HepG2 (cell line): ENCODE results near the gene BLVRB. TPM values are rescaled to one million over a fixed set of nuclear protein-coding genes. Genes with fewer than 3 reads are reported as not detected.

Experiments used
- ATAC-seq: fragments of 200-7000 bp; cut with Tn5 transposase; 3 replicates; pipeline ENCODE4 v1.9.1; 2020; ENCODE audit warnings: mild to moderate bottlenecking, moderate library complexity
- BruUV-seq: library from RNA; stranded (reverse); fragments of 400-500 nt; replicated peaks from 2 replicates; lab custom pipeline; 2021; lab: Mats Ljungman, UMichigan
- CTCF ChIA-PET: fragments of 300-600 bp; formaldehyde crosslinking; extraction: SDS; loops from one replicate; lab custom pipeline; 2021; ENCODE audit warnings: low total read pairs, inconsistent platforms, low intra/inter-chr PET ratio; lab: Yijun Ruan, JAX
- POLR2A ChIA-PET: fragments of 350-600 bp; sonication (Branson Sonifier 250); formaldehyde crosslinking; loops from one replicate; lab custom pipeline; 2020; ENCODE audit warnings: antibody characterized with exemption, inconsistent platforms; lab: Yijun Ruan, JAX
- DNase-seq: peaks from one replicate; pipeline ENCODE4 v3.0.0-alpha.2; 2015; ENCODE audit warnings: low spot score
- FAIRE-seq: peaks from 3 replicates; lab custom pipeline; 2011; peaks lifted over from hg19 to GRCh38; lab: Jason Lieb, UNC
- H2AFZ ChIP-seq: one replicate; pipeline ENCODE4 v1.6.1; 2011; ENCODE audit warnings: low read length, inconsistent platforms
- H3K27ac ChIP-seq: fragments of 300-600 bp; 3 replicates; pipeline ENCODE4 v1.8.0; 2011; ENCODE audit warnings: mixed run types, mild to moderate bottlenecking, mixed read lengths, low read length, inconsistent platforms; ENCODE audit not compliant: insufficient read depth; ENCODE audit errors: extremely low read length
- H3K27me3 ChIP-seq, 2 experiments: fragments of 200-600 bp in 1 of 2; 2 replicates in 1 of 2; 3 replicates in 1 of 2; pipeline versions ENCODE4 v1.6.0 to v1.8.0; 2011; ENCODE audit warnings: low read length in 2 of 2, mild to moderate bottlenecking in 2 of 2, moderate library complexity in 2 of 2, inconsistent platforms in 1 of 2; ENCODE audit not compliant: insufficient read depth in 2 of 2, control insufficient read depth in 1 of 2
- H3K36me3 ChIP-seq, 2 experiments: fragments of 200-600 bp in 1 of 2; replicated peaks in 1 of 2; 2 replicates in 1 of 2; 3 replicates in 1 of 2; pipeline versions ENCODE4 v1.5.1 to v1.8.0; 2011; ENCODE audit warnings: low read length in 2 of 2, inconsistent platforms in 1 of 2; ENCODE audit not compliant: insufficient read depth in 2 of 2, control insufficient read depth in 1 of 2
- H3K4me1 ChIP-seq: 2 replicates; pipeline ENCODE4 v1.5.1; 2012; ENCODE audit warnings: low read length, inconsistent platforms; ENCODE audit not compliant: insufficient read depth
- H3K4me2 ChIP-seq: 2 replicates; pipeline ENCODE4 v1.6.0; 2011; ENCODE audit warnings: low read depth, low read length, inconsistent platforms
- H3K4me3 ChIP-seq, 3 experiments: fragments of 200-600 bp in 1 of 3; sonication (generic), shearing (Covaris generic) in 1 of 3; replicated peaks in 1 of 3; 2 replicates each; pipeline ENCODE4 v1.5.1; 2011 to 2016; ENCODE audit warnings: low read length in 3 of 3, inconsistent platforms in 2 of 3, low read depth in 2 of 3, mild to moderate bottlenecking in 2 of 3, control low read depth in 1 of 3, mixed read lengths in 1 of 3; ENCODE audit not compliant: insufficient read depth in 1 of 3
- H3K79me2 ChIP-seq: one replicate; pipeline ENCODE4 v1.6.1; 2011; ENCODE audit warnings: low read length, inconsistent platforms; ENCODE audit not compliant: insufficient read depth
- H3K9ac ChIP-seq: 2 replicates; pipeline ENCODE4 v1.6.0; 2011; ENCODE audit warnings: mild to moderate bottlenecking, low read depth, low read length, inconsistent platforms; ENCODE audit not compliant: insufficient read depth
- H3K9me3 ChIP-seq: 2 replicates; pipeline ENCODE4 v1.5.1; 2012; ENCODE audit warnings: mild to moderate bottlenecking, low read length
- H4K20me1 ChIP-seq: 2 replicates; pipeline ENCODE4 v1.6.0; 2011; ENCODE audit warnings: inconsistent platforms, mild to moderate bottlenecking, low read length, moderate library complexity; ENCODE audit not compliant: insufficient read depth
- POGZ ChIP-seq: sonication (generic); formaldehyde crosslinking; IDR thresholded peaks from 2 replicates; pipeline ENCODE4 v1.4.0; 2020; ENCODE audit warnings: mild to moderate bottlenecking, missing genetic modification reagents
- YEATS4 ChIP-seq: sonication (generic); formaldehyde crosslinking; IDR thresholded peaks from 2 replicates; pipeline ENCODE4 v1.4.0; 2020; ENCODE audit warnings: missing genetic modification reagents, borderline replicate concordance
- ZFAT ChIP-seq: sonication (generic); formaldehyde crosslinking; conservative IDR thresholded peaks from 2 replicates; pipeline ENCODE4 v1.8.1; 2023; ENCODE audit warnings: missing genetic modification reagents, inconsistent platforms
- ZNF652 ChIP-seq: IDR thresholded peaks from 2 replicates; pipeline ENCODE4 v1.6.1; 2016; ENCODE audit warnings: low read depth, borderline replicate concordance
- WGBS: methylation state at CpG from one replicate; pipeline ENCODE4 v1.1.6; 2017; ENCODE audit warnings: low lambda C conversion rate; 5-methylcytosine and 5-hydroxymethylcytosine counted together
- in situ Hi-C: cut with HindIII; loops from 2 replicates; pipeline ENCODE4 v1.10.0; 2017; ENCODE audit warnings: low pct_unique_long_range_greater_than_20kb; ENCODE audit not compliant: extremely low pct_ligation_motif_present
- intact Hi-C: fragments of 100-400 bp; cut with micrococcal nuclease; formaldehyde crosslinking; loops from one replicate; pipeline ENCODE4 v1.10.0; 2022; ENCODE audit not compliant: unreplicated experiment
- polyA plus RNA-seq, 8 experiments: library from polyadenylated mRNA; depleted of rRNA in 3 of 8; stranded (reverse) in 7 of 8; unstranded in 1 of 8; fragments of >200 nt; fragmentation: Illumina TruSeq in 4 of 8; extraction: Trizol in 4 of 8; gene quantifications; 2 replicates each; pipeline versions ENCODE4 v1.2.1 to v1.2.3, GENCODE V29; 2011 to 2016; ENCODE audit warnings: low read depth in 4 of 8, missing spikeins in 1 of 8, mixed read lengths in 1 of 8; ENCODE audit not compliant: insufficient read depth in 1 of 8
- total RNA-seq, 5 experiments: library from RNA; depleted of rRNA; stranded (reverse); fragments of >200 nt; fragmentation: Illumina TruSeq; extraction: Trizol; gene quantifications; 2 replicates each; pipeline ENCODE4 v1.2.3, GENCODE V29; 2016; ENCODE audit warnings: low read depth in 1 of 5
- TF ChIP-seq, protein P1 (sequence below): IDR thresholded peaks from 2 replicates; pipeline ENCODE4 v1.4.0; 2020; ENCODE audit warnings: mild to moderate bottlenecking, missing genetic modification reagents

The BLVRB gene
- total and polyA plus RNA-seq, 2 of the 13 experiments (the other 11 are each of a cell fraction or from before 2014, with no cell fraction given) = 25.9 to 51.4 TPM

DNA sequence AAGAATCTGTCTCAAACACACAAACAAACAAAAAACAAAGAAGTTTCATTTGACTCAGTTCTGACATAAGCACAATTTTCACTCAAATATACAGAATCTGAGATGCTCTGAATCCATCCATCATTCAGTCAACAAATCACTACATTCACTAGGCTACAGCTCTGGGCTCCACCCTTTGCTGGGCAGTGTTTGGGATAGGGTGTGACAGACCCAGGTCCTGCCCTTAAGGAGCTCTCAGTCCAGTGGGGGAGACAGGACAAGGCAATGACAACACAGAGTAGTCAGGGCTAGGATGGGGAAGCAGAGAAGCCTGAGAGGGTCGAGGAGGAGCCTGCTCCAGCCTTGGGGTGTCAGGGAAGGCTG is 46.5 kb upstream of the BLVRB start:
- WGBS = no CpG with 5 or more reads among the region's 1 CpG
- Histone ChIP-seq H2AFZ (no peak overlapping the region), H3K27ac (no peak overlapping the region), H3K9ac (no peak overlapping the region), H3K4me3 (no peak overlapping the region), H3K79me2 (no peaks in the 10 kb centered on the region), H3K27me3 (peaks cover 2 to 3% of the 10 kb centered on the region in 2 experiments; a peak in 2 of 5 replicates), H4K20me1 (no peaks in the 10 kb centered on the region), H3K4me1 (no peaks in the 10 kb centered on the region), H3K9me3 (no peaks in the 10 kb centered on the region), H3K4me2 (no peak overlapping the region)
- in situ Hi-C loops (no loop called here), intact Hi-C loops (no loop called here)
- DNase-seq (no peak), FAIRE-seq (no peak), ATAC-seq (no peak)
- ChIA-PET CTCF (no interaction called here), POLR2A (no interaction called here)
- BruUV-seq = no TSS peak
- TF ChIP-seq ZFAT (CRISPR knock-in tag) (no peak), ZNF652 (CRISPR knock-in tag) (no peak), YEATS4 (CRISPR knock-in tag) (no peak), POGZ (CRISPR knock-in tag) (no peak)
- TF ChIP-seq, protein P1, sequence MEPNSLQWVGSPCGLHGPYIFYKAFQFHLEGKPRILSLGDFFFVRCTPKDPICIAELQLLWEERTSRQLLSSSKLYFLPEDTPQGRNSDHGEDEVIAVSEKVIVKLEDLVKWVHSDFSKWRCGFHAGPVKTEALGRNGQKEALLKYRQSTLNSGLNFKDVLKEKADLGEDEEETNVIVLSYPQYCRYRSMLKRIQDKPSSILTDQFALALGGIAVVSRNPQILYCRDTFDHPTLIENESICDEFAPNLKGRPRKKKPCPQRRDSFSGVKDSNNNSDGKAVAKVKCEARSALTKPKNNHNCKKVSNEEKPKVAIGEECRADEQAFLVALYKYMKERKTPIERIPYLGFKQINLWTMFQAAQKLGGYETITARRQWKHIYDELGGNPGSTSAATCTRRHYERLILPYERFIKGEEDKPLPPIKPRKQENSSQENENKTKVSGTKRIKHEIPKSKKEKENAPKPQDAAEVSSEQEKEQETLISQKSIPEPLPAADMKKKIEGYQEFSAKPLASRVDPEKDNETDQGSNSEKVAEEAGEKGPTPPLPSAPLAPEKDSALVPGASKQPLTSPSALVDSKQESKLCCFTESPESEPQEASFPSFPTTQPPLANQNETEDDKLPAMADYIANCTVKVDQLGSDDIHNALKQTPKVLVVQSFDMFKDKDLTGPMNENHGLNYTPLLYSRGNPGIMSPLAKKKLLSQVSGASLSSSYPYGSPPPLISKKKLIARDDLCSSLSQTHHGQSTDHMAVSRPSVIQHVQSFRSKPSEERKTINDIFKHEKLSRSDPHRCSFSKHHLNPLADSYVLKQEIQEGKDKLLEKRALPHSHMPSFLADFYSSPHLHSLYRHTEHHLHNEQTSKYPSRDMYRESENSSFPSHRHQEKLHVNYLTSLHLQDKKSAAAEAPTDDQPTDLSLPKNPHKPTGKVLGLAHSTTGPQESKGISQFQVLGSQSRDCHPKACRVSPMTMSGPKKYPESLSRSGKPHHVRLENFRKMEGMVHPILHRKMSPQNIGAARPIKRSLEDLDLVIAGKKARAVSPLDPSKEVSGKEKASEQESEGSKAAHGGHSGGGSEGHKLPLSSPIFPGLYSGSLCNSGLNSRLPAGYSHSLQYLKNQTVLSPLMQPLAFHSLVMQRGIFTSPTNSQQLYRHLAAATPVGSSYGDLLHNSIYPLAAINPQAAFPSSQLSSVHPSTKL (CRISPR knock-in tag) = no peak
- TF ChIP-seq, all 625 proteins: peak for 0
- H3K36me3 ChIP-seq = no peaks in the 10 kb centered on the region
